Kasumi-1 (cell line): ENCODE data around the gene PLEKHG3.

Experiments
- DNase-seq, 2 experiments: peaks; one replicate each; lab custom pipeline; 2025; lab: John Stamatoyannopoulos, UW

PLEKHG3 gene

DNA sequence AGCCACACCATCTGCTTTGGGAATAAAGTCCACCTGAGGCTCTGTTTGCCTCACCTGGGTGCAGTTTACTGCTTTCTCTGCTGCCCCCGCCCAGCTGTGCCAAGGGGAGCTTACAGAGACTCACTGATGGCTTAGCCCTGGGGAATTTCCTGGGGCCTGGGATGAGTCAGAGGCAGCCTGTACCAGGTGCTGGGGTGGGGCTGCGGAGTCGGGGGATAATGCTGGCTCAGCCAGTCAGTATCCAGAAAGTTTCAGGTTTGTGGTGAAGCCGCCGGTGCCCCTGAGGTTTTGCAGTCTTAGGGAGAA, 22.3 kb downstream of the PLEKHG3 start:
- no peak for DNase-seq

DNA sequence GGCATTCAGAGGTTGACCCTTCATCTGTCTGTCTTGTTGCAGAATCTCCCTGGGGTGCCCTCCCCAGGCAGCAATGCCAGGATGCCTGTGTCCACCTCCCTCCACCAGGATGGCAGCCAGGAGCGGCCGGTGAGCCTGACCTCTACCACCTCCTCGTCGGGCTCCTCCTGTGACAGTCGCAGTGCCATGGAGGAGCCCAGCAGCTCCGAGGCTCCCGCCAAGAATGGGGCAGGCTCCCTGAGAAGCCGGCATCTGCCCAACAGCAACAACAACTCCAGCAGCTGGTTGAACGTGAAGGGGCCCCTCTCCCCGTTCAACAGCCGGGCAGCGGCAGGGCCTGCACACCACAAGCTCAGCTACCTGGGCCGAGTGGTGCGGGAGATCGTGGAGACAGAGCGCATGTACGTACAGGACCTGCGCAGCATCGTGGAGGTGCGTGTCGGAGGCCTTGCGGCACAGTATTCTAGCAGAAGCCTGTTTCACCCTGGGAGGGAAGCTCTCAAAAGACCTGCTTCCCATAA, 23.4 kb downstream of the PLEKHG3 start:
- no peak for DNase-seq

DNA sequence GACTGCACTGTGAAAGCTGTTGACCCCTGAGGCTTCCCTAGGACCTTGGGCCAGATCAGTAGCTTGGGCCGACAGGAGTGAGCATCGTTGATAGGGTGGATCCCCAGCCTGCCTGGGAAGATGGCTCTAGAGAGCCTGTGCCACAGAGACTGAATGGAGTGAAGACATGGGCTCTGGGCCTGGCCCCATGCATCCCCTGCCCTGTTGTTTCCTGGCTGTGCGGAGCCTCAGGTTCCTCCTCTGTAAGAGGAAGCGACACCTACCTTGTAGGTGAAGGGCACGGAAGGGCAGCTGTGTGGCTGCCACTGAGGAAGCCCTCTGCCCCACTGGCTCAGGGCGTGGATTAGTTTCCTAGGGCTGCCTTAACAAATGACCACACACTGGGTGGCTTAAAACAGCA, 23.9 kb downstream of the PLEKHG3 start:
- DNase-seq, result no peak

DNA sequence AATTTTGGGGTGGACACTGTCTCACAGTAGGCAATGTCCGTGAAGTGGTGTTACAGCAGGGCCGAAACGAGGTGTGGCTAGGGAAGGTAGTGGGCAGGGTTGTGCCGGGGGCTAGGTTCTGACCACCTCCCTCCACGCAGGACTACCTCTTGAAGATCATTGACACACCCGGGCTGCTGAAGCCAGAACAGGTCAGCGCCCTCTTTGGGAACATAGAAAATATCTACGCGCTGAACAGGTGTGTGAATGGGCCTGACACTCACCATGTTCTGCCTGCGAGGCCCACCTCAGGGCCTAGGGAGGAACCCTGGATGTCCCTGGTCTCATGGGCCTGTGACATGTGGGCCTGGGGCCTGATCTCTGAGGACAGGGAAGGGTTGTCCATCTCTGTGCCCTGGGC, 24.6 kb downstream of the PLEKHG3 start:
- DNase-seq, result no peak

DNA sequence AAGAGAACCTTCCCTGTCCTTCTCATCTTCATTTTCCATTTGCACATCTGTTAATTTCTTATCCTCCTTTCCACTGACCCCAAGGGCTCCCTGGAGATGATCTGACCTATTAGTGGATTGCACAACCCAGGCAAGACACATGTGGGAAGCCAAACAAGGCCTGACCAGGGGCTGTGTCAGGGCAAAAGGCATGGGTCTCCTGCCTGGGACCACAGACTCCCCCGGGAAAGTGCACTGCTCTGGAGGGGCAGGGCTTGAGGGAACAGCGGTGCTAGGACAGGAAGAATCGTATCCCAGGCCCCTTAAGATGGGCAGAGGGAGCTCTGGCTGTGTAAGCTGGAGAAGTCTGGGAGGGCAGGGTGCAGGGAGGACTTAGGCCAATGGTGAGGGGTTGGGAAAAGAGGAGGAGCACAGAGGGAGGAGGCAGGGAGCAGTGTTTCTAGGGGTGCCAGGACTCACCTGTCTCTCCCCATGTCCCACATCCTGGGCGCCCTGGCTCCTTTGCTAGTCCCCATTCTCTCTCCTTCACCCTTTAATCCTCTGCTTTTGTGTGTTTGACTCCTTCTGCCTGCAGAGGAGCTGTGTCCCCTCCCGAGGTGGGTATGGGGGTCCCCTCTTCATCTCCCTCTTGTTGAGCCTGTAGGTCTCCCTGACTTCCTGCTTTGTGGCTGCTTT, 25.3 kb downstream of the PLEKHG3 start:
- no peak for DNase-seq

DNA sequence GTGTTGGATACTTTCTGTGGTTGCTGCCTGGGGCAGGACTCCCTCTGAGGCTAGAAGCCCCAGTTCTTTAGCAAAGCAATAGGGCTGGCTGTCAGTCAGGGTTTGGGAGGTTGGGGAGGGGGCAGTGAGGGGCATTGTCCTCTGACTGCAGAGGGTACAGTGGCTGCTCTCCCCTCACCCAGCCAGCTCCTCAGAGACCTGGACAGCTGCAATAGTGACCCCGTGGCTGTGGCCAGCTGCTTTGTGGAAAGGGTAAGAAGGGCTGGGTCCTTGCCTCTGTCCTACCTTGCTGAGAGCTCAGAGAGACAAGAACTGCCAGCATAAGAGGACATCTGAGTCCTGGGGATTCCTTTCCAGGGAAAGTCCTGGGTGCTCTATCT, 25.8 kb downstream of the PLEKHG3 start:
- no peak for DNase-seq

DNA sequence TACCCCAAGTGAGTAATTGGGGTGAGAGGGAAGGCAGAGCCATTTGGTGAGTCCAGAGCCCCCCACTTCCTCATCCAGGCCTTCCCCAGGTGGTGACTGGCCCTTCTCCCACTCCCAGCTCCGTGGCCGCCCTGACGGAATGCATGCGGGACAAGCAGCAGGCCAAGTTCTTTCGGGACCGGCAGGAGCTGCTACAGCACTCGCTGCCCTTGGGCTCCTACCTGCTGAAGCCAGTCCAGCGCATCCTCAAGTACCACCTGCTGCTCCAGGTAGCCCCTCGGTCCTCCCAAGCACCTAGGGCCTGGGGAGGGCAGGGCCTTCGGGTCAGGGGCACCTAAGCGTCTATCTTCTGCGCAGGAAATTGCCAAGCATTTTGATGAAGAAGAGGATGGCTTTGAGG, 26.5 kb downstream of the PLEKHG3 start:
- no peak for DNase-seq

DNA sequence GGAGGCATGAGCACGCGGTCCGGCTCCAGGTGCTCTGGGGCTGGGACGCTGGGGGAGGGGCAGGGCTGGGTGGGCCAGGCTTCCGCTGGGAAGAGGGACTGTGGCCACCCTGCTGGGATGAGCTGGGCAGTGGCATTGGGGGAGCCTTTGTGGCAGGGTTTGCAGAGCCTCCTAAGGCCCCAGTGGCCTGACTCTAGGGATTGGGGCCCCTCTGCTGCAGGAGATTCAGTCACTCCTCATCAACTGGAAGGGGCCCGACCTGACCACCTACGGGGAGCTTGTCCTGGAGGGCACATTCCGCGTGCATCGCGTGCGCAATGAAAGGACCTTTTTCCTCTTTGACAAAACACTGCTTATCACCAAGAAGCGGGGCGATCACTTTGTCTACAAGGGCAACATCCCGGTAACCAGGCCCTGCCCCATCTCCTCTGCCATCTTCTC, 26.9 kb downstream of the PLEKHG3 start:
- no peak for DNase-seq

DNA sequence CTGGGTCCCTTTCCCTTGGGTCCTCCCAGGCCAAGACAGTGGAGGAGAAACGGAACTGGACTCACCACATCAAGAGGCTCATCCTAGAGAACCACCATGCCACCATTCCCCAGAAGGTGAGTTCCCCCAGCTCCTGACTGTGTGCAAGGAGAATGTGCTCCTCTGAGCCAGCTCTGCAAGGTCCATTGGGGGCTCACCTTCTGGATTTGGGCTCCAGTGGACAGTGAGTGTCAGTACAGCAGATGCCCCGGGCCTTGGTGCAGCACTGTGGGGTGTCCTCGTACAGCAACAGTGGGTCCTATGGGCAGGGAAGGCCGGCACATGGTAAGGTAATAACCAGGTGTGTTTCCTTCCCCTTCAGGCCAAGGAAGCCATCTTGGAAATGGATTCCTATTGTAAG, 27.8 kb downstream of the PLEKHG3 start:
- no peak for DNase-seq

DNA sequence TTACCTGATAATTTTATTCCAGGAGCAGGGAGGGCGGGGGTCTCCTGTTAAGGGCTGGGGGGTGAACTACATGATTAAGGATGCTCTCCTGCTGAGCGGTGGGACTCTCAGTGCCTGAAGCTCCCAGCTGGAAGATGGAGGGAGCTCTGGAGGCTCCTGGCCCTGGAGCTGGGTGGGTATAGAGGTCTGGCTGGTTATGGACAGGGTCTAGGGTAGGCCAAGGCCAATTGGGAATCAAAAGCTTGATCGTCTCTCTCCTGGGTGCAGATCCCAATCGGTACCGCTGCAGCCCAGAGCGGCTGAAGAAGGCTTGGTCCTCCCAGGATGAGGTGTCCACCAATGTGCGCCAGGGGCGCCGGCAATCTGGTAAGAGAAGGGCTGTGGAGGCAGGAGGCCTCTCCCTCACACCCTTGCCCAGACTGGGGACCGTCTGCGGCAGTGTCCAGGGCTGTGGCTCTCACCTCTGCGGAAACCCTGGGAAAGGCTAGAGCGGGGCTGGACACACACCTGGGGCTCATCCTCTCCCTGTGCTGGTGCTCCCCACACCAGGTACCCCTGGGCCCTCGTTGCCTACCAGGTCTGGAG, 28.4 kb downstream of the PLEKHG3 start:
- DNase-seq, result no peak

DNA sequence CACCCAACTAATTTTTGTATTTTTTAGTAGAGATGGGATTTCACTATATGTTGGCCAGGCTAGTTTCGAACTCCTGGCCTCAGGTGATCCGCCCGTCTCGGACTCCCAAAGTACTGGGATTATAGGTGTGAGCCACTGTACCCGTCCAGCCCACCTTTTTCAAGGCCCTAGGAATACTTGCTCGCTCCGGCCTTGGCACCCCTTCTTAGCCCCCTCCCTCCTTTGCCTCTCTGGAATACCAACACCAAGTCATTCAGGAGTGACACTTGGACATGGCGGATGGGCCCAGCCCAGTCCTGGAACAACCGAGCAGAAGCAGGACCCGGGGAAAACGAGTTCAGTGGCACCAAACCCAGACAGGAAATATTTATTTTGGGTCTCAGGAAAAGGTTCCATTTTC, 29.1 kb downstream of the PLEKHG3 start:
- no peak for DNase-seq

DNA sequence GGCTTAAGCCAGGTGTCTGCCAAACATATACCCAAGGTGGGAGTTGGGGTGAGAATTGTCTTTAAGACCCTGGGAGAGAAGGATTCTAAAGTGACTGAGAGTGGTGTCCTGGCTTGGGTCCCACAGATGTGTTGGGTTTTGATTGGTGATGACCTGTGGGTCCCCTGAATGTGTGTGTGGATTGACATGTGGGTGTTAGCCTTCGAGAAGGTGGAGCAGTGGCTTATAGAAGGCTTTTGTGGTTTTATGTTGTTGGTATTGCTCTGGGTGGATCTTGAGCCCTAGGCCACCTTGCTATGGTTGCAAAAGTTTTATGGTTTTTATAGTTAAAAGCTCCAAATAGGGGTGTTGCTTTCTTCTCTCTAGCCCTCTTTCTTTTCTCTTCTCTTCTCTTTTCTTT, 29.7 kb downstream of the PLEKHG3 start:
- no peak for DNase-seq

DNA sequence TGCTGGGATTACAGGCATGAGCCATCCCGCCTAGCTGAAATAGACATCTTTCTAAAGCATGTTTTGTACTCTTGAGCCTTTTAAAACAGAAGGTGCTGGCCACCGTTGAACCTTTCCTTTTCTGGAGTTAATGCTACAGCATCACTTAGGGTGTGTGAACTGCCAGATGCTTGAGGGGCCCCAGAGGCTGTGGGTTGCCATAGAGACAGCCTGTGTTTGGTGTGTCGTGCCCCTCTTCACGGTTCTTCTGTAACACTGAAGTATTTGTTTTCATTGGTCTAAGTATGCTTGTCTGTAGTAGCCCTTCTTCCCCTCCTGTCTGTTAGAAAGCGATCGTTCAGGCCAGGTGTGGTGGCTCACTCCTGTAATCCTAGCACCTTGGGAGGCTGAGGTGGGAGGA, 30.8 kb downstream of the PLEKHG3 start:
- no peak for DNase-seq

DNA sequence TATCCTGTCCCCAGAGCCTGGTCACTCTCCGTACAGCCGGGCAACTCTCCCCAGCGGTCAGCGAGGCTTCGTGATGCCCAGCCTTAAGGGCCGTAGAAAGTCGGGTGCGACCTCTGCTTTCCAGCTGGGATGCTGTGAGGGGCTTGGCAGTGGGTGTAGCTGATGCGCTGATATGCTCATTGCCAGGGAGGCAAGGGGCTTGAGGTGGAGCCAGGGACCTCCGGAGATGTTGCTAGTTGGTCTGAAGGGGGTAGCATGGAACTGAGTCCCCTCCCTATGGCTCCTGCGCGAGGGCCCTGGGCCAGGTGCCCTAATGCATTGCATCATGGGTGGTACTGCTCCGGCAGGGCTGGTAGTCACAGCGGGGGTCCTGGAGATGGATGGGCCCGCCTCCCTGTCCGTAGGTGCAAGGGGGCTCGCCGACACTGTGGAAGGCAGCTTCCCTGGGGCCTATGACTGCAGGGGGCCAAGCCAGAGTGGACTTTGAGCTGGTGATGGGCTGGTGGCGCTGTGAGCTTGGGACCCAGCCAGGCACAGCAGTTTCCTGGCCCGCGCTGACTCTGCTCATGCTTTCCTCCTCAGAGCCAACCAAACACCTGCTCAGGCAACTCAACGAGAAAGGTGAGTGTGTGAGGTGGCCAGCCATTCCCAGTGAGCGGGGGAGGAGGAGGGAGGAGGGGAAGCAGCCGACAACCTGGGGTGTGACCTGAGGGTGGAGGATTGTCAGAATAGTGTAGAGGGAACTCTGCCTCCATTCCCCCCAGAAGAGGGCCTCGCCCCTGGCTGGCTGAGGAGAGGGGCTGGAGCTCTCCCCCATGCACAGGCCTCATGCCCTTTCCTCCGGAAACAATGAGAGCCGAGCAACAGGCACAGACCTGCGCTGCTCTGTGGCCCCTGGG, 32.3 kb downstream of the PLEKHG3 start:
- DNase-seq, result no peak

DNA sequence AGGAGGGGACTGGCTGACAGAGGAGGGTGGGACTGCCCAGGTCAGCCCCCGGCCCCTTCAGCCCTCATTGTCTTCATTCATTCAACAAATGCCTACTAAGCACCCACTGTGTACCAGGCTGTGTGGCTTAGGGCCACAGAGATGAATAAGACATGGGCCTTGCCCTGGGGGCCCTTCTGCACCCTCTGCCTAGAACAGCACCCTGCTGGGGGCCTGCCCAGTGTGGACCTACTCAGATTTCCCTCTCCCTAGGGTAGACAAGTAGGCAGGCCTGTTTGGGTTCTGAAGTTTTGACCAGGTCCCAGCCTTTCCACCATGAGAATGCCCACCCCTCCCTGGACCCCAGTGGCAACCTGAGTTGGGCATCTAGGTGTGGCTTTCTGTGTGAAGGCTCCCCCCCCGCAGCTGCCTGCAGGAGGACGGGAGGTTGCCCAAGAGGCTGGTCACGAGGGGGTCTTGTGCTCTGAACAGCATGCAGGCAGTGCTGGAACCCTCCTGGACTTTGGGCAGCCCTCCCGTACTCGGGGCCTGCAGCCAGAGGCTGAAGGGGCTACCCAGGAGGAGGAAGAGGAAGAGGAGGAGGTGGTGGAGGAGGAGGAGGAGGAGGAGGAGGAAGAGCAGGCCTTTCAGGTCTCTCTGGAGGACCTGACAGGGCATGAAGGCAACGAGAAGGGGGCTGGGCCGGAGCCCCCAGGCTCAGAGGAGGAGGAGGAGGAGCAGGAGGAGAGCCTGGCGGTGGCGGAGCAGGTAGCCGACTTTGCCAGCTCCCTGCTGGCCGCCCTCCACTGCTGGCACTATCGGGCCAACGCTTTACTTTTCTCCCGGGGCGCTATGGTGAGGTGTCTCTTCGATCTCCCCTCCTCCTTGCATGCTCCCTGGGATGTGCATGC, 33.4 kb downstream of the PLEKHG3 start:
- DNase-seq, result no peak

DNA sequence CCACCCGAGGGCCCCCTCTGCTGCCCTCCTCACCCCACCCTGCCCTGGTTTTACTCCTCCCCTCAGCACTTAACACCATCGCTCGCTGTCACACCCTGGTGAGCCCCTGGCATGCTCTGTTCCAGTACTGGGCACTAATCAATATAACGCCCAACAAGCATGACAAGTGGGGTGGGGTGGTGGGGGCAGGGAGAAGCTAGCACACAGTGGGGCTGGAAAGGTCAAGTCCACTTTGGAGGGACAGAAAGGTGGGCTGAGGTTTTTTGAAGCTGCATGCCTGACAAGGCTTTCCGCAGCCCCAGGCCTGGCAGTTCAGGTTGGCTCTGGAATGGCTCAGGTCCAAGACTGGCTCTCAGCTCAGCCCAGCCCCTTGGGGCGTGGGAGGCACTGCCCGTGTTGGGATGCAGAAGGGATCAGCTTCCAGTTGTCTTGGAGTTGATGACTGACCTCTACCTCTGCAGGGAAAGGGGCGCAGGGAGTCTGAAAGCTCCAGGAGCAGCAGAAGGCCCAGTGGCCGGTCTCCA, 34.1 kb downstream of the PLEKHG3 start:
- no peak for DNase-seq

DNA sequence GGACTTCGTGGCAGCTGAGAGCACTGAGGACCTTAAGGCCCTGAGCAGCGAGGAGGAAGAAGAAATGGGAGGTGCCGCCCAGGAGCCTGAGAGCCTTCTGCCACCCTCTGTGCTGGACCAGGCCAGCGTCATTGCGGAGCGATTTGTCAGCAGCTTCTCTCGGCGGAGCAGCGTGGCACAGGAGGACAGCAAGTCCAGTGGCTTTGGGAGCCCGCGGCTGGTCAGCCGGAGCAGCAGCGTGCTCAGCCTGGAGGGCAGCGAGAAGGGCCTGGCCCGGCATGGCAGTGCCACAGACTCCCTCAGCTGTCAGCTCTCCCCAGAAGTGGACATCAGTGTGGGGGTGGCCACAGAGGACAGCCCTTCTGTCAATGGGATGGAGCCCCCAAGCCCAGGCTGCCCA, 37.0 kb downstream of the PLEKHG3 start:
- DNase-seq, result no peak

DNA sequence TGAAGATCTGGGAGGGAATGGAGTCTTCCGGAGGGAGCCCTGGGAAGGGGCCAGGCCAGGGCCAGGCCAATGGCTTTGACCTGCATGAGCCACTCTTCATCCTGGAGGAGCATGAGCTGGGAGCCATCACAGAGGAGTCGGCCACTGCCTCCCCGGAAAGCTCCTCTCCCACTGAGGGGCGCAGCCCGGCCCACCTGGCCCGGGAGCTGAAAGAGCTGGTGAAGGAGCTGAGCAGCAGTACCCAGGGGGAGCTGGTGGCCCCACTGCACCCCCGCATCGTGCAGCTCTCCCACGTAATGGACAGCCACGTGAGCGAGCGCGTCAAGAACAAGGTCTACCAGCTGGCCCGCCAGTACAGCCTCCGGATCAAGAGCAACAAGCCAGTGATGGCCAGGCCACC, 37.7 kb downstream of the PLEKHG3 start:
- no peak for DNase-seq

DNA sequence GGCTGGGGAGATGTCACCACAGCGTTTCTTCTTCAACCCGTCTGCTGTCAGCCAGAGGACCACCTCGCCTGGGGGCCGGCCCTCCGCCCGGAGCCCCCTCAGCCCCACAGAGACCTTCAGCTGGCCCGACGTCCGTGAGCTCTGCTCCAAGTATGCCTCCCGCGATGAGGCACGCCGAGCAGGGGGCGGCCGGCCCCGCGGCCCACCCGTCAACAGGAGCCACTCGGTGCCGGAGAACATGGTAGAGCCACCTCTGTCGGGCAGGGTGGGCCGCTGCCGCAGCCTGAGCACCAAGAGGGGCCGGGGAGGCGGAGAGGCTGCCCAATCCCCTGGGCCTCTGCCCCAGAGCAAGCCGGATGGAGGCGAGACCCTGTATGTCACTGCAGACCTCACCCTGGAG, 38.8 kb downstream of the PLEKHG3 start:
- DNase-seq, result no peak

DNA sequence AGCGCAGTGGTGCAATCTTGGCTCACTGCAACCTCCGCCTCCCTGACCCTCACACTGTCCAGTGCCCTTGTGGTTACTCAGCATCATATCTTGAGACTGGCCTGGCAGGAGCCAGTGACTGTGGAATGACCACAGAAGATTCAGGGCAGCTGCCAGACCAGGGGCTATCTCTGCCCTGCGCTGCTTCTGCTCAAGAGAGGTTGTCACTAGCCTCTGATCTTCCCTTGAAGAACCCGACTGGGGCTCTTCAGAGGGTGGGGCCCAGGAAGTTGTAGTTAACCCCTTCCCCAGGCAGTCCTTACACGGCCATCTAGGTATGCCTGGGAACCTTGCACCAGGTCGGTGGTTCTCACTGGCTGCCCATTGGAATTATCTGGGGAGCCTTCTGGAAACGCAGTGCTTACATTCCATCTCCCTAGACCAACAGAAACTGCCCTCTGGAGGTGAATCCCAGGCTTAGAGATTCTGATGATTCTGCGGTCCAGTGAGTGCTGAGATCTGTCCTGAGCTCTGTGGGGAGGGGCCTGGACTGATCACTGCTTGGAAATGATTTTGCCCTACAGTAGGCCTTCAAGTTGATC, 41.4 kb downstream of the PLEKHG3 start:
- no peak for DNase-seq
